Lower lobe of right lung (tissue), 2 donors: Measurements from ENCODE around the gene IGSF6. TPM values are rescaled to one million over a fixed set of nuclear protein-coding genes. Genes with fewer than 3 reads are reported as not detected.
A peak's percentile ranks its signal among the peaks of the same experiment; 100 is the strongest.

ENCODE experiments used
- ATAC-seq, 2 donors: fragments of 200-7000 bp; cut with Tn5 transposase; one replicate each; pipeline ENCODE4 v1.9.1; 2020 to 2022; ENCODE audit warnings: mild to moderate bottlenecking in 2 of 2, moderate library complexity in 2 of 2
- DNase-seq: peaks from one replicate; pipeline ENCODE4 v3.0.0-alpha.2; 2020
- H3K27ac ChIP-seq: fragments of 200-600 bp; one replicate; pipeline ENCODE4 v1.8.0; 2022
- H3K27me3 ChIP-seq: fragments of 200-600 bp; one replicate; pipeline ENCODE4 v1.8.0; 2022; ENCODE audit warnings: low read depth
- H3K36me3 ChIP-seq: fragments of 200-600 bp; one replicate; pipeline ENCODE4 v1.8.0; 2022; ENCODE audit warnings: mild to moderate bottlenecking
- H3K4me1 ChIP-seq: fragments of 200-600 bp; one replicate; pipeline ENCODE4 v1.8.0; 2022
- H3K4me3 ChIP-seq: fragments of 200-600 bp; one replicate; pipeline ENCODE4 v1.8.0; 2022; ENCODE audit warnings: mild to moderate bottlenecking
- H3K9me3 ChIP-seq: fragments of 200-600 bp; one replicate; pipeline ENCODE4 v1.8.0; 2022
- CTCF ChIP-seq: fragments of 200-600 bp; IDR thresholded peaks from one replicate; pipeline ENCODE4 v1.8.0; 2022; ENCODE audit warnings: antibody characterized with exemption, mild to moderate bottlenecking
- intact Hi-C: fragments of 100-400 bp; cut with DNase I; formaldehyde crosslinking; loops from one replicate; pipeline ENCODE4 v1.11.0; 2022
- total RNA-seq: library from RNA; stranded (reverse); fragmentation: NEBNext Ultra II Directional; extraction: Animal tissue kit (Norgen Biotek cat#: 25700); gene quantifications from one replicate; pipeline ENCODE4 v1.2.1, GENCODE V29; 2021
- donor health status: DM: no; HTN: yes; CAD: no; lungs with severe emphysema.

The IGSF6 gene
- total RNA-seq, 1 donor from 2014 or later: 103 TPM

GRCh38 chr16:21613781-21614180 is 38.6 kb downstream of the IGSF6 start:
- H3K27me3 ChIP-seq: no peaks in the 10 kb centered on the region
- DNase-seq: no peak
- H3K4me1 ChIP-seq: peaks cover 36% of the 10 kb centered on the region
- H3K9me3 ChIP-seq: no peaks in the 10 kb centered on the region
- no peak overlapping the region for H3K27ac ChIP-seq
- H3K4me3 ChIP-seq: no peak overlapping the region
- intact Hi-C loops: no loop called here
- peaks cover 4% of the 10 kb centered on the region for H3K36me3 ChIP-seq
- no peak for ATAC-seq
- no peak for TF ChIP-seq CTCF

GRCh38 chr16:21613361-21613760 is 39.0 kb downstream of the IGSF6 start:
- no peak overlapping the region for H3K4me3 ChIP-seq
- intact Hi-C loops: no loop called here
- no peak for DNase-seq
- peaks cover under 1% of the 10 kb centered on the region for H3K36me3 ChIP-seq
- no peaks in the 10 kb centered on the region for H3K27me3 ChIP-seq
- H3K4me1 ChIP-seq: peaks cover 40% of the 10 kb centered on the region
- H3K27ac ChIP-seq: no peak overlapping the region
- ATAC-seq: no peak
- TF ChIP-seq CTCF: no peak
- no peaks in the 10 kb centered on the region for H3K9me3 ChIP-seq

- Histone ChIP-seq H3K4me1 (peaks cover 56% of the 10 kb centered on the region), H3K27me3 (no peaks in the 10 kb centered on the region), H3K4me3 (no peak overlapping the region), H3K27ac (no peak overlapping the region), H3K9me3 (no peaks in the 10 kb centered on the region), H3K36me3 (no peaks in the 10 kb centered on the region)
- ATAC-seq (peak; percentile 64 to 78), DNase-seq (no peak)
- intact Hi-C loops: no loop called here
- TF ChIP-seq CTCF: no peak
Measured at GRCh38 chr16:21611556-21612384, 40.6 kb downstream of the IGSF6 start.

GRCh38 chr16:21611198-21611555 is 41.2 kb downstream of the IGSF6 start:
- no peak for DNase-seq
- Histone ChIP-seq H3K27ac (no peak overlapping the region), H3K4me3 (no peak overlapping the region), H3K4me1 (peaks cover 56% of the 10 kb centered on the region), H3K9me3 (no peaks in the 10 kb centered on the region), H3K27me3 (no peaks in the 10 kb centered on the region), H3K36me3 (no peaks in the 10 kb centered on the region)
- peak; percentile 46 to 66 for ATAC-seq
- no peak for TF ChIP-seq CTCF
- intact Hi-C loops: no loop called here

- TF ChIP-seq CTCF: no peak
- intact Hi-C loops: no loop called here
- Histone ChIP-seq H3K27ac (no peak overlapping the region), H3K4me1 (peaks cover 57% of the 10 kb centered on the region), H3K9me3 (no peaks in the 10 kb centered on the region), H3K36me3 (no peaks in the 10 kb centered on the region), H3K4me3 (no peak overlapping the region), H3K27me3 (no peaks in the 10 kb centered on the region)
- ATAC-seq (no peak), DNase-seq (no peak)
Measured at GRCh38 chr16:21610766-21611165, 41.6 kb downstream of the IGSF6 start.
